Karpas-422 (cell line): Measurements from ENCODE around the gene TAX1BP3. TPM values are rescaled to one million over a fixed set of nuclear protein-coding genes. Genes with fewer than 3 reads are reported as not detected.

Source experiments
- DNase-seq: peaks from one replicate; pipeline ENCODE4 v3.0.0-alpha.2; 2015
- H2AFZ ChIP-seq: fragments of 200-600 bp; sonication (generic); 2 replicates; pipeline ENCODE4 v1.6.1; 2014; ENCODE audit warnings: antibody characterized with exemption, low read length, mixed read lengths
- H3K27ac ChIP-seq: fragments of 200-600 bp; sonication (generic); 2 replicates; pipeline ENCODE4 v1.5.1; 2014; ENCODE audit warnings: mild to moderate bottlenecking, low read length, moderate library complexity
- H3K27me3 ChIP-seq: fragments of 200-600 bp; sonication (generic); 2 replicates; pipeline ENCODE4 v1.6.1; 2014; ENCODE audit warnings: low read length, mixed read lengths
- H3K36me3 ChIP-seq: fragments of 200-600 bp; sonication (generic); 2 replicates; pipeline ENCODE4 v1.6.1; 2014; ENCODE audit warnings: low read length, mixed read lengths; ENCODE audit not compliant: insufficient read depth
- H3K4me1 ChIP-seq: fragments of 200-600 bp; sonication (generic); 2 replicates; pipeline ENCODE4 v1.6.1; 2014; ENCODE audit warnings: mild to moderate bottlenecking, low read length, mixed read lengths
- H3K4me2 ChIP-seq: fragments of 200-600 bp; sonication (generic); 2 replicates; pipeline ENCODE4 v1.6.1; 2014; ENCODE audit warnings: low read length, low read depth, mild to moderate bottlenecking; ENCODE audit not compliant: poor library complexity, severe bottlenecking
- H3K4me3 ChIP-seq: fragments of 200-600 bp; sonication (generic); 2 replicates; pipeline ENCODE4 v1.5.1; 2014; ENCODE audit warnings: mild to moderate bottlenecking, antibody characterized with exemption, low read length, mixed read lengths
- H3K79me2 ChIP-seq: fragments of 200-600 bp; sonication (generic); 2 replicates; pipeline ENCODE4 v1.6.1; 2014; ENCODE audit warnings: mild to moderate bottlenecking, low read length, mixed read lengths
- H3K9ac ChIP-seq: fragments of 200-600 bp; sonication (generic); 2 replicates; pipeline ENCODE4 v1.6.0; 2014; ENCODE audit warnings: low read length
- H3K9me2 ChIP-seq: fragments of 200-600 bp; sonication (generic), shearing (Covaris generic); replicated peaks from 2 replicates; pipeline ENCODE4 v1.6.0; 2014; ENCODE audit warnings: mild to moderate bottlenecking, low read length, moderate library complexity; ENCODE audit not compliant: insufficient read depth
- H3K9me3 ChIP-seq: fragments of 300-700, 200-600 bp; sonication (generic); 2 replicates; pipeline ENCODE4 v1.6.1; 2014; ENCODE audit warnings: low read length, mixed read lengths
- H4K20me1 ChIP-seq: fragments of 200-600 bp; sonication (generic); 2 replicates; pipeline ENCODE4 v1.6.1; 2014; ENCODE audit warnings: mild to moderate bottlenecking, antibody characterized with exemption, low read length, low read depth; ENCODE audit not compliant: insufficient read depth
- total RNA-seq: library from RNA; depleted of rRNA; stranded (reverse); fragments of >200 nt; shearing (Covaris generic); gene quantifications from 2 replicates; pipeline ENCODE4 v1.2.3, GENCODE V29; 2014; ENCODE audit warnings: low replicate concordance

TAX1BP3 gene
- total RNA-seq, 1 experiment from 2014 or later = 31.5 TPM

- Histone ChIP-seq H3K4me1 (peaks cover 24% of the 10 kb centered on the region), H3K27me3 (no peaks in the 10 kb centered on the region), H3K9me3 (no peaks in the 10 kb centered on the region), H3K9me2 (no peaks in the 10 kb centered on the region), H3K36me3 (peaks cover 6% of the 10 kb centered on the region; the same call in 1 of the 2 replicates), H2AFZ (no peak overlapping the region), H3K9ac (no peak overlapping the region), H4K20me1 (no peaks in the 10 kb centered on the region), H3K4me3 (no peak overlapping the region), H3K4me2 (no peak overlapping the region), H3K27ac (peak overlapping the region; percentile 90), H3K79me2 (no peaks in the 10 kb centered on the region)
- DNase-seq = no peak
Observed at GRCh38 chr17:3647251-3647650, 21.1 kb downstream of the TAX1BP3 start.

GRCh38 chr17:3645310-3645709 is 23.1 kb downstream of the TAX1BP3 start:
- Histone ChIP-seq H2AFZ (no peak overlapping the region), H3K9me2 (no peaks in the 10 kb centered on the region), H3K36me3 (peaks cover 6% of the 10 kb centered on the region; the same call in 1 of the 2 replicates), H4K20me1 (no peaks in the 10 kb centered on the region), H3K4me1 (peaks cover 32% of the 10 kb centered on the region), H3K27me3 (no peaks in the 10 kb centered on the region), H3K4me2 (peak overlapping the region; percentile 38), H3K79me2 (no peaks in the 10 kb centered on the region), H3K27ac (peak overlapping the region; percentile 90), H3K9ac (peak overlapping the region; percentile 57), H3K4me3 (no peak overlapping the region), H3K9me3 (no peaks in the 10 kb centered on the region)
- DNase-seq = no peak

GRCh38 chr17:3643889-3644349 is 24.5 kb downstream of the TAX1BP3 start:
- no peaks in the 10 kb centered on the region for H3K27me3 ChIP-seq
- no peaks in the 10 kb centered on the region for H3K9me3 ChIP-seq
- no peak overlapping the region for H3K4me3 ChIP-seq
- peaks cover 6% of the 10 kb centered on the region; the same call in 1 of the 2 replicates for H3K36me3 ChIP-seq
- no peak overlapping the region for H3K27ac ChIP-seq
- H3K4me1 ChIP-seq = peaks cover 46% of the 10 kb centered on the region
- H3K9ac ChIP-seq = no peak overlapping the region
- H4K20me1 ChIP-seq = no peaks in the 10 kb centered on the region
- no peak overlapping the region for H3K4me2 ChIP-seq
- no peak overlapping the region for H2AFZ ChIP-seq
- no peaks in the 10 kb centered on the region for H3K9me2 ChIP-seq
- H3K79me2 ChIP-seq = no peaks in the 10 kb centered on the region
- DNase-seq = no peak

- Histone ChIP-seq H3K9ac (no peak overlapping the region), H3K9me2 (no peaks in the 10 kb centered on the region), H3K4me2 (no peak overlapping the region), H3K36me3 (no peaks in the 10 kb centered on the region), H4K20me1 (no peaks in the 10 kb centered on the region), H3K79me2 (peaks cover 5% of the 10 kb centered on the region), H3K9me3 (no peaks in the 10 kb centered on the region), H2AFZ (no peak overlapping the region), H3K4me1 (peaks cover 60% of the 10 kb centered on the region), H3K27ac (no peak overlapping the region), H3K27me3 (no peaks in the 10 kb centered on the region), H3K4me3 (no peak overlapping the region)
- no peak for DNase-seq
Observed at GRCh38 chr17:3641717-3642486, 26.5 kb downstream of the TAX1BP3 start.

- Histone ChIP-seq H3K4me2 (no peak overlapping the region), H2AFZ (no peak overlapping the region), H3K4me1 (peaks cover 51% of the 10 kb centered on the region), H3K27ac (peak overlapping the region; percentile 90), H4K20me1 (no peaks in the 10 kb centered on the region), H3K4me3 (no peak overlapping the region), H3K9me2 (no peaks in the 10 kb centered on the region), H3K27me3 (no peaks in the 10 kb centered on the region), H3K9me3 (no peaks in the 10 kb centered on the region), H3K79me2 (peaks cover 5% of the 10 kb centered on the region), H3K9ac (peak overlapping the region; percentile 38), H3K36me3 (no peaks in the 10 kb centered on the region)
- no peak for DNase-seq
Observed at GRCh38 chr17:3641014-3641413, 27.4 kb downstream of the TAX1BP3 start.

- H3K79me2 ChIP-seq = peaks cover 13% of the 10 kb centered on the region
- peaks cover 45% of the 10 kb centered on the region for H3K4me1 ChIP-seq
- peak overlapping the region; percentile 49 for H3K4me2 ChIP-seq
- H3K36me3 ChIP-seq = no peaks in the 10 kb centered on the region
- H3K9ac ChIP-seq = peak overlapping the region; percentile 38
- no peaks in the 10 kb centered on the region for H3K27me3 ChIP-seq
- no peaks in the 10 kb centered on the region for H3K9me3 ChIP-seq
- no peaks in the 10 kb centered on the region for H4K20me1 ChIP-seq
- H3K4me3 ChIP-seq = peak overlapping the region; percentile 34
- peak overlapping the region; percentile 90 for H3K27ac ChIP-seq
- H3K9me2 ChIP-seq = no peaks in the 10 kb centered on the region
- peak; percentile 75 for DNase-seq
- 0 out of 2 replicates have a peak overlapping the region, but pooled peaks have one; percentile 2 for H2AFZ ChIP-seq
Observed at GRCh38 chr17:3639981-3640596, 28.3 kb downstream of the TAX1BP3 start.

GRCh38 chr17:3636908-3637373 is 31.4 kb downstream of the TAX1BP3 start:
- DNase-seq = no peak
- H3K9ac ChIP-seq = peak overlapping the region; percentile 89
- H3K9me2 ChIP-seq = no peaks in the 10 kb centered on the region
- H2AFZ ChIP-seq = peak overlapping the region; percentile 89; the same call in 1 of the 2 replicates
- H3K79me2 ChIP-seq = peaks cover 33% of the 10 kb centered on the region
- peaks cover 45% of the 10 kb centered on the region for H3K4me1 ChIP-seq
- H3K36me3 ChIP-seq = no peaks in the 10 kb centered on the region
- peak overlapping the region; percentile 83 for H3K27ac ChIP-seq
- H3K4me3 ChIP-seq = peak overlapping the region; percentile 99
- H3K4me2 ChIP-seq = peak overlapping the region; percentile 95
- no peaks in the 10 kb centered on the region for H3K27me3 ChIP-seq
- H3K9me3 ChIP-seq = no peaks in the 10 kb centered on the region
- H4K20me1 ChIP-seq = no peaks in the 10 kb centered on the region
